GM23338 (cell line): Measurements from ENCODE around the gene ANKRD31.

Experiments used
- CREB1 ChIP-seq: fragments of 250-450 bp; sonication (Bioruptor Pico); IDR thresholded peaks from 2 replicates; pipeline ENCODE4 v1.5.0; 2020; ENCODE audit warnings: low read depth, mild to moderate bottlenecking, moderate library complexity
- CTCF ChIP-seq, 2 experiments: fragments of 200-600 bp in 1 of 2; sonication (generic) in 1 of 2; conservative IDR thresholded peaks; 2 replicates each; pipeline versions ENCODE4 v1.5.1 to v1.6.1; 2016 to 2017; ENCODE audit warnings: antibody characterized with exemption in 2 of 2, low read depth in 2 of 2, mild to moderate bottlenecking in 2 of 2, moderate library complexity in 1 of 2
- EZH2 ChIP-seq: fragments of 200-600 bp; sonication (generic); IDR thresholded peaks from one replicate; pipeline ENCODE4 v1.8.0; 2017; ENCODE audit warnings: antibody characterized with exemption, mild to moderate bottlenecking, low read depth; ENCODE audit not compliant: unreplicated experiment
- EZH2phosphoT487 ChIP-seq: fragments of 200-600 bp; sonication (generic); IDR thresholded peaks from one replicate; pipeline ENCODE4 v1.8.1; 2018; ENCODE audit warnings: antibody characterized with exemption; ENCODE audit not compliant: unreplicated experiment
- JUNB ChIP-seq: IDR thresholded peaks from one replicate; pipeline ENCODE4 v1.6.1; 2016; ENCODE audit warnings: antibody characterized with exemption; ENCODE audit not compliant: unreplicated experiment
- POLR2AphosphoS5 ChIP-seq: IDR thresholded peaks from 2 replicates; pipeline ENCODE4 v1.6.1; 2016; ENCODE audit warnings: antibody characterized with exemption, low read depth
- REST ChIP-seq: IDR thresholded peaks from one replicate; pipeline ENCODE4 v1.6.1; 2018; ENCODE audit warnings: antibody characterized with exemption; ENCODE audit not compliant: unreplicated experiment

- TF ChIP-seq EZH2 (no peak), CTCF (conservative IDR thresholded peaks at IDR 0.05; ENCODE audit: low read depth in 2 of 2) (no peak), POLR2AphosphoS5 (no peak), EZH2phosphoT487 (no peak), JUNB (no peak), CREB1 (CRISPR knock-in tag) (no peak), REST (no peak)
These were observed 189.3 kb downstream of the ANKRD31 start for GRCh38 chr5:75047356-75047755.
